Activated CD8-positive, alpha-beta memory T cell treated with anti-CD3 and anti-CD28 coated beads, Interleukin-2, amount 50 U/mL, for 1 hour (primary cell): Measurements from ENCODE around the gene RASA4.
"Not testable (repeated sequence)": the region's sequence is repeated elsewhere in the genome, so short reads cannot be mapped to it uniquely, and the experiment has no call there.

ENCODE experiments used
- DNase-seq: peaks from one replicate; pipeline ENCODE4 v3.0.0-alpha.2; 2020; ENCODE audit errors: extremely low read depth

Gene RASA4

GRCh38 chr7:102543596-102543995 is 73.0 kb downstream of the RASA4 start, which contains the start of gene UPK3BL2:
Gene UPK3BL2 (minus strand): TSS chr7:102543696. CDS start chr7:102543636, 60 bp downstream.
- DNase-seq, result not testable (repeated sequence)

GRCh38 chr7:102542771-102543170 is 73.8 kb downstream of the RASA4 start:
- DNase-seq, result not testable (repeated sequence)

DNA sequence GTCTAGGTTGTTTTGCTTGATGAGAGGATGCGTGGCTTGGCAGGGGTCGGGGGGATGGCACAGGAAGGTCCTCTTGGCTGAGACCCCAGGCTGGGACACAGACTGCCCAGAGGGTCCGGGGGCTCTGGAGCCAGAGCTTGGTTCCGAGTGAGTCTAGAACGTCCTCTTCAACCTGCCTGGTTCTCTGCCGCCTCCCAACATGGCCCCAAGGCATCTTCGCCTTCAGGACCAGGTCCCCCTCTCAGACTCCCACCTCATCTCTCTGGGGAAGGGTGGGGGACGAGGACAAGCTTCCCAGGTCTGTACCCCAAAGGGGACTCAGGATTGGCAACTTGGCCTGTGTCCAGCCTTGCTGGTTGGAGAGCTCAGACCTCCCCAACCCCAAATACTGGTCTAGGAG is 74.5 kb downstream of the RASA4 start:
- not testable (repeated sequence) for DNase-seq

DNA sequence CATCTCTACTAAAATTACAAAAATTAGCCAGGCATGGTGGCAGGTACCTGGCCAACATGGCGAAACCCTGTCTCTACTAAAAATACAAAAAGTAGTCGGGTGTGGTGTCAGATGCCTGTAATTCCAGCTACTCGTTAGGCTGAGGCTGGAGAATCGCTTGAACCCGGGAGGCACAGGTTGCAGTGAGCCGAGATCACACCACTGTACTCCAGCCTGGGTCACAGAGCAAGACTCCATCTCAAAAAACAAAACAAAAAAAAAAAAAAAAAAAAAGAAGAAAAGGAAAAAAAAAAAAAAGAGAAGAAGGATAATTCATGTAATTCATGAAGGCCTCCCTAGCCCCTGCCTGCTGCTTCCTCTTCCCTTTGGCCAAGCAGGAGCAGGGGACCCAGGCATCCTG is 76.0 kb downstream of the RASA4 start:
- DNase-seq, result not testable (repeated sequence)

DNA sequence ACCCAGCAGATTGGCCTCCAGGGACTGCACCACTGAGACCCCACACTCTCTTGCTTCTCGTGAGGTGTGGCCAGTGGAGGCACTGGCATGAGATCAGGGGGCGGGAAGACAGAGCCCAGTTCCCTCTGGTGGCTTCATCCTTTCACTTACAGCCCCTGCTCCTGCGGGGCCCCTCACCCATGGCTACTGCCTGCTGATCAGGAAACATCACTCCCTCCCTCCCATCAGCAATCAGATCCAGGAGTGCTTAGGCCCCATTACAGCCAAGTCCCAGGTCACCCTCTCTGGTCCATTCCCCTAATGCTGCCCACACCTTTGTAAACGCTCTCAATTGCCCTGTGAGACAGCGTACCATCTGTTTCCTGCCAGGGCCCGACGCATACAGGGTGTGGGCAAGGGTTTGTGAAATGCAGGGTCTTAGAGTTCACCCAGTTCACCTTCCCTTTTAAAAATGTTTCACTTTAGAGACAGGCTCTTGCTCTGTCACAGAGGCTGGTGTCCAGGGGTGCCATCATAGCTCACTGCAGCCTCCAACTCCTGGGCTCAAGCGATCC is 81.4 kb downstream of the RASA4 start:
- DNase-seq, result not testable (repeated sequence)

DNA sequence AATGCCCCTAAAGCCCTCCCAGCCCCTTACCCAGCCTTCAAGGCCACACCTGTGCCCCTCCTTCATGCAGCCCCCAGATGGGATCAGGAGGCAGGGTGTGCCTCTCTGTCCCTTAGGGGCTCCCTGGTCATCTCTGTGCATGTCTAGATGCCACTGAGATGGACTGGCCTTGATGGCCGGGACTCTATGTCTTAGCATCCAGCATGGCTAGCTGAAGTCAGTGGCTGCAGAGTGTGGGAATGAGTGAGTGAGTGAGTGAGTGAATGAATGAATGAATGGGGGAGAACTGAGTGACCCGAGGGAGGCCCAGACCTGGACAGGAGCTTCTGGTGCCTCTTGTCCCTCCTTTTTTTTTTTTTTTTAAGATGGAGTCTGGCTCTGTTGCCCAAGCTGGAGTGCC is 84.4 kb downstream of the RASA4 start:
- not testable (repeated sequence) for DNase-seq

- DNase-seq, result not testable (repeated sequence)
Measured at GRCh38 chr7:102531583-102531982, 85.0 kb downstream of the RASA4 start.

DNA sequence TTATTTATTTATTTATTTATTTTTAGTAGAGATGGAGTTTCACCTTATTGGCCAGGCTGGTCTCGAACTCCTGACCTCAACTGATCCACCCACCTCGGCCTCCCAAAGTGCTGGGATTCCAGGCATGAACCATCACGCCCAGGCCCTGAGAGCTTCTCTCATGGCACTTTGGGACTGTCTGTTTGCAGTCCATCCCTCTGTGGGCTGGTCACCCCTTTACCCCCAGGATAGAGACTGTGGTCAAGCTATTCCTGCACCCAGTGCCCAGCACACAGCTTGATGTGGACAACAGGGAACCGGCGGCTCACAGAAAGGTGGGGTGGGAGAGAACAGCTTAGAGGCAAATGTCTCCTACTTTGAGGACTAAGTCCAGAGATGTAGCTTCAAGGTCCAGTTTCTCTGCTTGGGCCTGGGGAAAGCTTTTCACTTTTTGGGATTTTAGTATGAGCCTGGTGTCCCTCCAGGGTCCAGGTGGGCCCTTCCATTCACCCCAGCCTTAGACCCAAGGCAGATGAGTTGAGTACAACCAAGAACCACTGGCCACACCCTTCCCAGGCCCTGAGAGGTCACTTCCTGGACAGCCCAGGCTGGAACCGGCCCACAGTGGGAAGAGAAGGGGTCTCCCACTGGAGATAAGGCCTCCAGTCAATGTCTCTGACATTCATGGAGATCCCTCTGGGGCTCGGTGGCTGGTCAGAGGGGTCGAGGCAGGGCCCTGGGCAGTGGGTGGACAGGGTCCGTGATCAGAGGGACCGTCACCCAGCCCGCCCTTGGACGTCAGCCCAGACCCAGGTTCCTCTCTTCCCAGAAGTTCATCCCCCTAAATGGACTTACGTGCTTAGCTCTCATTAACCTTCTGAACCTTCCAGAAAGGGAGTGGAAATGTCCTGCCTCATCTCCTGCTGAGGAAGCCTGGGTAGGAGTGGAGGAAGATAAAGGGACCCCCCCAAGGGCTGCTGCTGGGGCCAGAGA is 88.4 kb downstream of the RASA4 start:
- DNase-seq, result not testable (repeated sequence)

DNA sequence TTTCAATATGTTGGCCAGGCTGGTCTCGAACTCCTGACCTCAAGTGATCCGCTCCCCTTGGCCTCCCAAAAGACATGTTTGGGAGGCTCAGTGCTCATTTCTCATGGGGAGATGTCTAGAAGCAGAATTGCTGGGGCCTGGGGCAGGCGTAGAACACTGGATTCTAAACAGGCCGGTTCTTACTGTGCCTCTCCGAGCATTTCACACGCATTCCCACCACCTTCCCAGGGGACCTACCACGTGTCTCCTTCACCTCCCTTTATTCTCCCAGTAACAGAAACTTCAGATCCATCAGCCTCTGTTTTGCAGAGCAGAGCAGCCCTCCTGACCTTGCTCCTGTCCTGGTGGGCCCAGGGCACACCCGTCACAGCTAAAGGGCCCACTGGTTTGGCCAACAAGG is 89.4 kb downstream of the RASA4 start:
- not testable (repeated sequence) for DNase-seq

- not testable (repeated sequence) for DNase-seq
Measured at GRCh38 chr7:102524803-102525202, 91.8 kb downstream of the RASA4 start.
